NCI-H1092 (cell line): ENCODE results near the gene FBXW8.

Experiments
- DNase-seq: peaks from one replicate; lab custom pipeline; 2025; lab: John Stamatoyannopoulos, UW

The FBXW8 gene

DNA sequence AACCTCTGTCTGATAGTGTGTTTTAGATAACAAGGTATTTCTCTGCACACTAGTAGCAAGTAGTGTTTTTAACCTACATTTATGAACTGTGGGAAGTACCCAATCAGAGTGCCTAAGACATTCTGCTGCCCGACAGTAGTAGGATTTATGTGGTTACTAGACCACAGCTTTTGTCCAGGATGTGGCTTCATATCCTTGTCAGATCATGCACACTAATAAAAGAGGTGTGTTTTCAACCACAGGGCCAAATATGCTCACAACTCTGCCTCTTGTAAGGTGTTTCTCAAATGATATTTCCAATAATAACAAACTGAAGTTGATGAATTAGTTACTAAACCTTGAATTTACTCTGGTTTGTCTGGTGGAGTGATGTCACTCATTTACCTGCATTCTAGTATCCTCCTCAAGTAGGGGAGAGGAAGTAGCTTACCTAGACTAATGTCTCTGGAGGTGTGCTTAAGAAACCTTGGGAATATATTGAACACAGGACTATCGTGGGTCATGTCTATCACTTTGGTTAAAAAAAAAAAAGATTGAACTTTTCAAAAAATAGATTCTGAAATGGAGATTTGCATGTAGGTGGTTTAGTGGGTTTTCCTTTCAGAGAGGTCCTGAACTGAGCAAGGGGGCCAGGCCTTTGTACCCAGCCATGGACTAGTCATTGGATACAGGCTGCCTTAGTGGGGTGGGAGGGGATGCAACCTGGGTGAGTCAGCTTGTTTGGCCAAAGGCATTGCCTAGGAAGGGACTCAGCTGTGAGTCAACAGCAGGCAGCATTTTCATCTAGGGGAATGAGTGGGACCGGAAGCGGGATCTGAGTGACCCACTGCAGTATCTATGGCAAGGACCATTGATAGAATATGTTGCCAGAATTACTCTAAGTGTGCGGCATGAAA, 14.1 kb downstream of the FBXW8 start:
- no peak for DNase-seq

- no peak for DNase-seq
These were observed 15.8 kb downstream of the FBXW8 start for GRCh38 chr12:116926283-116927243.

DNA sequence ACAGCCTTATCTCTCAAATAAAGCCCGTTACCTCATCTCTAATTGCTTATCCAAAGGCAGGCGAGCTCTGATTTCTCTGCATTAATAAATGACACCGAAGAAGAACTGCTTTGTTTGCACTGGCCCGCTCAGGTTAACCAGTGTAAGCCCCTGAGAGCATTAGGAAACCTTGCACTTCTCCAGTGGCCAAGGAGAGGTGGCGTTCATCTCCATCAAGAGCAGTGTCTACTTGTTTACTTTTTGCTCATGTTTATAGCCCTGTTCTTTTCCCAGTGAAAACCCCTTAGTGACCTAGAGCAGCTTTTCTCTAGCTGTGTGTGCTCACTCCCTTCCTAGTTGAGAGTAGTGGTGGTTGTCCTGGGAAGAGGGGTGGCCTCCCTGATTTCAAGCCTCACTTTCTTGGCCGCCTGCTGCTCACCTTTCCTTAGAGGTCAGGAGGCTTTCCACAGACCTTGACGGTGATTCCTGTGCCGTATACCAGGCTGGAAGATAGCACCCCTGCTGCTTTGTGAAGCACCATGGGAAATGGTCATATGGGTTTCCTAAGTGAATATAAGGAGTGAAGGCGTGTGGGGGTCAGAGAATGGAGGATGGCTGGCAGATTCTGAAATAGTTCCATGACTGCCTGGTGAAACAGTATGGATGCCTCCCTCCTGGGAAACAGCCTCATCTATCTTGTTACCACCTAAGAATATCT, 16.6 kb downstream of the FBXW8 start:
- no peak for DNase-seq

DNA sequence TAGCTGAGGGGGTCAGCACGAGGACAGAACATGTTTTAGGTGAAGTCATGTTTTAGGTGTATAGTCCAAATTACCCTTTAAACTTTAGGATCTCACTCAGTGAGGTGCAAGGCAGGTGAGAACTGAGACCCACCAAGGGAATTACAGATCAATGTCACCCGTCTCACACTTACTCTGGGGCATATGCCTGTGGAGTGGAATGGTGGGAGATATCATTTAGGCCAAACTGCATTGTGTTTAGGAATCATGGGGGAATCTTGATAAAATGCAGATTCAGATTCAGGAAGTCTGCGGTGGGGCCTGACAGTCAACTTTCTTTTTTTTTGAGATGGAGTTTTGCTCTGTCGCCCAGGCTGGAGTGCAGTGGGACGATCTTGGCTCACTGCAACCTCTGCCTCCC, 17.8 kb downstream of the FBXW8 start:
- no peak for DNase-seq

- DNase-seq = no peak
These were observed 19.1 kb downstream of the FBXW8 start for GRCh38 chr12:116929885-116930284.

DNA sequence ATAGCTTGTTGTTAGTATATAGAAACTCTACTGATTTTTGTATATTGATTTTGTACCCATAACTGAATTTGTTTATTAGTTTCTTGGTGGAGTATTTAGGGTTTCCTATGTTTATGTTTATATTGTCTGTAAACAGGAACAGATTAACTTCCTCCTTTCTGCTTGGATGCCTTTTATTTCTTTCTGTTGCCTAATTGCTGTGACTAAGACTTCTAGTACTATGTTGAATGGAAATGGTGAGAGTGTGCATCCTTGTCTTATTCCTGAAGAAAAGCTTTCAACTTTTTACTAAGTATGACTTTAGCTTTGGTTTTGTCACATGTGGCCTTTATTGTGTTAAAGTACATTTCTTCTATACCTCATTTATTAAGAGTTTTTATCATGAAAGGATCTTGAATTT, 20.9 kb downstream of the FBXW8 start:
- no peak for DNase-seq

- peak; percentile 30 for DNase-seq
These were observed 22.3 kb downstream of the FBXW8 start for GRCh38 chr12:116933091-116933490.

DNA sequence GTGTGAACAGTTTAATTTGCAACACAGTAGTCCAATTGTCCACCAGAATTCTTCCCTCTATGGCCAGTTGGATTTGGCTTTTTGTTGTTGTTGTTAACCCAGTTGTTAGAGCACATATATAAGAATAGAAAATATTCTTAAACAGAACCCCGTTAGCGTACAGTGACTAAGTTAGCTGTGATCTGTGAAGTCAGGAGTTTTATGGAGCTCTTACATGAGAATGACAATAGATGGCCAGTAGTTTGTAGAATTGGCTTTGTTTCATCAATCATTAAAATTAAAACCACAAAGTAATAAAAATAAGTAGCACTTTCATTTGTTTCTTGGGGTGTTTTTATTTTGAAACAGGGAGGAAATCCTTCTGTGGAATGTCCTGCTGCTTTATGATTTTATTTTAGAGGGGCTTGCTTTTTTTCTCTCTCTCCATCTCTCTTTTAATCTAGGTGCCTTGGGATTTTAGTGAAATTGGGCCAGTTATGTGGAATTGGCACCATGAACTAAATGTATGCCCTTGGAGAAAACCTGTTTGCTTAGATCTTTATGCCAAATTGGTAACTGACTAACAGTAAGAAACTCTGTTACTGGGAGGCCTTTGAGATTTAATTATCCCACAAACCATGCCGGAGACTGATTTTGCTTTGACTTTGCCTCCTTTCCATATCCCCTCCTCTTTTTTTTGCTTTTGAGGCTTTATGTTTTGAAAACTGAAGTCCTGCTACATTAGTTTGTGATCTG, 22.9 kb downstream of the FBXW8 start:
- DNase-seq = no peak

DNA sequence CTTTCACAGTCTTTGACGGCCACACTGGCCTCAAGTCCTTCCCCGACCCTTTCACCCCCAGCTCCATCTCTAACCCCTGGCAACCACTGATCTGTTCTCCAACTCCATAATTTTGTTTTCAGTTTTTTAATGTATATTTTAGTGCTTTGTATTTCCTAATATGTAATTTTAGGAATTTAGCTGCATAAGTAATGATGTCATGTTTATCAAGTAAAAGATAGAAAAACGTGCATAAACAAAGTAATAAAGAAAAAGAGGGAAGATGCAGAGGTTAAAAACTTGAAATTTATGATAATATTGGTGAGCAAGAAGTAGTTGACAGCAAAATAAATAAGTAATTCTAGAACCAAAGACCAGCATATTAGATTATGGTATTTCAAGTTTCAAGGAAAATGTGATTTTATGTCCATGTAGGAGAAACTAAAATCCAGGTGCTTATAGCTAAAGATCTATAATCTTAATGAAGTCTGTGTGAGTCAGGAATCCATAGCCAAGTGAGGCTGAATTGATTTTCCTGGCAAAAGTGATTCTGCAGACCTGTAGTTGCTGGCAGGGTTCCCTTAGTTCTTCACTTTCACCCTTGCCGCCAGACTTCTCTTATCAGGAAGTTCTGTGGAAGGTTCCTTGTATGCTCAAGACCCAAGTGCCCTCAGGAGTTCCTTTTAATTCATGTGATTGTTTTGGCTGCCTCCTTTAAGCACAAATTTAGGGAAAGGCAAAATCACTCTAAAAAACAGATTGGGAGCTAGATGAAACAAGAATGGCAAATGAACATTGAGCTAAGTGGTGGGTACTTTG, 24.4 kb downstream of the FBXW8 start:
- no peak for DNase-seq

GRCh38 chr12:116937640-116938039, 26.9 kb downstream of the FBXW8 start:
- no peak for DNase-seq

GRCh38 chr12:116939734-116940133, 29.0 kb downstream of the FBXW8 start:
- DNase-seq = no peak

DNA sequence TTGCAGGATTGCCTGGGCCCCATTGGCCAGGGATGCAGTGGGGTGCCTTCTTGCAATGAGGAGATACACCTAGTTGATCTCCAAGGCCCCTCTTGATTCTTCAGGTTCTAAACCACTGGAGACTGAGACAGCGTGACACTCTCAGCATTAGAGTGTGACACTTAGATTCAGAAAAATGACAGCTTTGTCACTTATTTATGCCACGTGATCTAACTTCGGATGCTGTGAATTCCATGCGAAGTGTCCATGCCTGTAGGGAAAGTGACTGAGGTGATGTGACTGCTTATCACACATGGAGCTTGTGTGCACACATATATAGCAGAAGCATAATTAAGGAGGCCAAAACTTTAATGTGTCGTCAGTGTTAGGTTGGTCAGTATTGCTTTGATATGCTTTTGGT, 30.4 kb downstream of the FBXW8 start:
- DNase-seq = no peak

DNA sequence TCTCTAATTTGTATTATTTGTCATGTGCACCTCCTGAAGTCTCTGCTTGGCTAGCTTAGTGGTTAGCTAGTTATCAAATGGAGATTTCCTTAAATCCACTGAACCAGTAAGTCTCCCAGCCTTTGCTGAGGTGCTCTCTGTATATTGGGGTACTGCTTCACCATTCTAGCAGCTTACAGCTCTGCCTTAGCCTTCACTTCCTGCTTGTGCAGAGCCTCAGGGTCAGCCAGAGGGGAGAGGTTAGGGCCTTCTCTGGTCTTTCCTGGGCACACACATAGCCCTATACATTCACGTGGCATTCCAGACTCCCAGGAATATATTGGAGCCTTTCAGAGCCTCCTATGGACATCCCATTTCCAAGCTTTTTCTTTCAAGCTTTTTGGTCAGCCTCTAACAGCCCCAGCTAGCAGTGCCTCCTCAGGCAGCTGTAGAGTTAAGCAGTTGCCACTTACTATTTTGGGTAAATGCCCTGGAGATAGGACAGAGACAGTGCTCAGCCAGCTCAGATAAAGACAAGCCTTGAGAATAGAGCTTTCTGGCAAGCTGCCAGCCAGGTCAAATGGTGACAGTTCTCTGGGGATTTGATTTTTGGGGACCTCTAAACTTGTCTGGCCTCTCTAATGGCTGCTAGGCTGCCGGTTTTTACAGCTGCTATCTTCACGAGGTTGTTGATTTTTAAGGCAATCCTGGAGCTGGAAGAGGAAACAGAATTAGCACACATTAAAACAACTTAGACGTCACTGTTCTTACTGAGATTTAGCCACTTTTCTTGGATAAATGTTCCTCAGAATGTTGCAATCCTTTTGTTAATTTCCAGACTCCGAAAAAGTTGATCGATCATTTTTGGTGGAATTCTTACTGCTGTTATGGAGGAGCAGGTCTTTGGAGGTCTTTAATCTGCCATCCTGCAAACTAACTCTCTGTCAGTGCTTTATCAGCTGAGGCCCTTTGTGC, 32.9 kb downstream of the FBXW8 start:
- DNase-seq = no peak

- DNase-seq = no peak
These were observed 35.3 kb downstream of the FBXW8 start for GRCh38 chr12:116945886-116946550.

- DNase-seq = no peak
These were observed 37.5 kb downstream of the FBXW8 start for GRCh38 chr12:116948298-116948697.

DNA sequence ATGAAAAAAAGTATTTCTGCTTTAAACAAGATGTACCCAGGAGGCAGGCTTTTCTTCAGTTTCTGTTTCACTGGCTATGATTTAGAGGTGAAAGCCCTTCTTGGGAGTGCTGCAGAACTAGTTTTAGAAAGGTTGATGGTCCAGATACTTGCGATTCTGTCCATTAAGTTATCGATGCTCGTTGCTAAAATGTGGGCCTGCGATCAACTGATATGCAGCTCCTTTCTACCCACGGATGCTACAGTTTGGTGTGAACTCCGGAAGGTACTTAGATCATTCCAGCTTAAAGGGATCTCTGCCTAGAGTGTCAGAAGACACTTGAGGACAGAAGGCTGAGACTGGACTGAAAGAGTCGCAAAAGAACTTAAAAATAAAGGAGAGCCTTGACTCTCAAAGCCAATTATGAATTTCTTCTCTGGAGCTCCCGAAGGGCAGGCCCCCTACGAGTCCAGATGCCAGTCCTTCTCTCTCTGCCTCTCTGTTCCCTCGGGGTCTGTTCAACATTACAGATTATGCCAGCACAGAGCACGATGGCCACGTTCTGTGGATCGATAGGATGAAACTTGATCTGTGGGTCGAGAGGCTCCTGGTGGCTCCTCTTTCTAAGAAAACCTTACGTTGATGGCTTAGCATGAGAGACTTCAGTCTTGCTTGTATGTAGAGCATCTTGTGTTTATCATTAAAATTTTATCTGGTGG, 40.0 kb downstream of the FBXW8 start:
- no peak for DNase-seq

- no peak for DNase-seq
These were observed 44.1 kb downstream of the FBXW8 start for GRCh38 chr12:116954710-116955381.
